Endothelial cell of umbilical vein (primary cell): Measurements from ENCODE around the gene TIFAB. TPM values are rescaled to one million over a fixed set of nuclear protein-coding genes. Genes with fewer than 3 reads are reported as not detected.

ENCODE experiments used
- BruUV-seq: library from RNA; stranded (reverse); fragments of 400-500 nt; replicated peaks from 2 replicates; lab custom pipeline; 2021; lab: Mats Ljungman, UMichigan
- CTCF ChIA-PET: fragments of 300-600, 350-600 bp; sonication (Branson Sonifier 250); formaldehyde crosslinking; loops from one replicate; lab custom pipeline; 2021; ENCODE audit warnings: antibody characterized with exemption, inconsistent platforms; lab: Charles Lee
- POLR2A ChIA-PET: fragments of 300-600, 350-600 bp; sonication (Branson Sonifier 250); formaldehyde crosslinking; loops from one replicate; lab custom pipeline; 2021; ENCODE audit warnings: antibody characterized with exemption, inconsistent platforms; lab: Charles Lee
- DNase-seq: peaks from one replicate; pipeline ENCODE4 v3.0.0-alpha.2; 2011; ENCODE audit warnings: low read depth, low spot score
- FAIRE-seq: peaks from 2 replicates; lab custom pipeline; 2011; peaks lifted over from hg19 to GRCh38; lab: Jason Lieb, UNC
- H2AFZ ChIP-seq: 2 replicates; pipeline ENCODE4 v1.6.0; 2012; ENCODE audit warnings: low read depth, low read length, control low read depth, inconsistent platforms
- H3K27ac ChIP-seq: 2 replicates; pipeline ENCODE4 v1.5.1; 2011; ENCODE audit warnings: low read depth, mild to moderate bottlenecking, control low read depth, low read length, moderate library complexity; ENCODE audit not compliant: insufficient read depth
- H3K27me3 ChIP-seq, 2 experiments: 2 replicates each; pipeline versions ENCODE4 v1.6.0 to v1.6.1; 2011; ENCODE audit warnings: low read length in 2 of 2, mixed read lengths in 1 of 2; ENCODE audit not compliant: control insufficient read depth in 2 of 2, insufficient read depth in 2 of 2
- H3K36me3 ChIP-seq, 2 experiments: 2 replicates in 1 of 2; 3 replicates in 1 of 2; pipeline ENCODE4 v1.5.1; 2011; ENCODE audit warnings: low read length in 2 of 2, mild to moderate bottlenecking in 1 of 2, moderate library complexity in 1 of 2; ENCODE audit not compliant: control insufficient read depth in 2 of 2, insufficient read depth in 2 of 2; ENCODE audit errors: extremely low read depth in 1 of 2
- H3K4me1 ChIP-seq: 3 replicates; pipeline ENCODE4 v1.5.1; 2011; ENCODE audit warnings: mild to moderate bottlenecking, low read length; ENCODE audit not compliant: control insufficient read depth, insufficient read depth; ENCODE audit errors: extremely low read depth
- H3K4me2 ChIP-seq: 2 replicates; pipeline ENCODE4 v1.6.1; 2011; ENCODE audit warnings: low read length, control low read depth, mixed read lengths; ENCODE audit not compliant: insufficient read depth
- H3K4me3 ChIP-seq, 3 experiments: fragments of 200-600 bp in 1 of 3; sonication (generic), shearing (Covaris generic) in 1 of 3; replicated peaks in 1 of 3; 2 replicates each; pipeline ENCODE4 v1.5.1; 2011 to 2016; ENCODE audit warnings: control low read depth in 3 of 3, low read length in 3 of 3, mild to moderate bottlenecking in 2 of 3, inconsistent platforms in 1 of 3, low read depth in 1 of 3, moderate library complexity in 1 of 3; ENCODE audit not compliant: insufficient read depth in 1 of 3
- H3K79me2 ChIP-seq: 2 replicates; pipeline ENCODE4 v1.6.0; 2012; ENCODE audit warnings: low read length, inconsistent platforms; ENCODE audit not compliant: control insufficient read depth, insufficient read depth
- H3K9ac ChIP-seq: replicated peaks from 2 replicates; pipeline ENCODE3; 2011; ENCODE audit warnings: low read length, control low read depth; ENCODE audit not compliant: insufficient read depth; ENCODE audit errors: extremely low read depth
- H3K9me1 ChIP-seq: replicated peaks from 3 replicates; pipeline ENCODE4 v1.6.0; 2011; ENCODE audit warnings: mild to moderate bottlenecking, low read length; ENCODE audit not compliant: control insufficient read depth, insufficient read depth; ENCODE audit errors: extremely low read depth
- H3K9me3 ChIP-seq: replicated peaks from 2 replicates; pipeline ENCODE4 v1.5.1; 2012; ENCODE audit warnings: low read length, inconsistent platforms; ENCODE audit not compliant: control insufficient read depth, insufficient read depth
- H4K20me1 ChIP-seq: replicated peaks from 2 replicates; pipeline ENCODE3; 2011; ENCODE audit warnings: mild to moderate bottlenecking, low read length; ENCODE audit not compliant: control insufficient read depth, insufficient read depth; ENCODE audit errors: extremely low read depth
- CTCF ChIP-seq, 2 donors: IDR thresholded peaks; 1 replicate in 1 of 2; 2 replicates in 1 of 2; pipeline ENCODE4 v1.5.1; 2011; ENCODE audit warnings: low read length in 2 of 2, mild to moderate bottlenecking in 2 of 2, moderate library complexity in 2 of 2, control low read depth in 1 of 2, inconsistent platforms in 1 of 2, low read depth in 1 of 2; ENCODE audit not compliant: insufficient read depth in 1 of 2; ENCODE audit errors: extremely low read depth in 1 of 2
- EZH2 ChIP-seq: IDR thresholded peaks from 2 replicates; pipeline ENCODE4 v1.6.1; 2012; ENCODE audit warnings: borderline replicate concordance, low read depth, mild to moderate bottlenecking, moderate library complexity, low read length, inconsistent platforms; ENCODE audit not compliant: severe bottlenecking
- FOS ChIP-seq: IDR thresholded peaks from 2 replicates; pipeline ENCODE4 v1.6.1; 2011; ENCODE audit warnings: mild to moderate bottlenecking, low read length, moderate library complexity, borderline replicate concordance; ENCODE audit not compliant: insufficient read depth
- GATA2 ChIP-seq: IDR thresholded peaks from 2 replicates; pipeline ENCODE4 v1.7.0; 2011; ENCODE audit warnings: low read depth, mild to moderate bottlenecking, moderate library complexity, mixed read lengths, low read length; ENCODE audit not compliant: insufficient read length, insufficient read depth
- JUN ChIP-seq: IDR thresholded peaks from 2 replicates; pipeline ENCODE4 v1.6.1; 2011; ENCODE audit warnings: borderline replicate concordance, low read depth; ENCODE audit not compliant: insufficient read length, insufficient read depth
- MAX ChIP-seq: IDR thresholded peaks from 2 replicates; pipeline ENCODE4 v1.6.1; 2011; ENCODE audit not compliant: insufficient read depth, insufficient read length
- MYC ChIP-seq: IDR thresholded peaks from one replicate; pipeline ENCODE4 v1.6.1; 2011; ENCODE audit warnings: mild to moderate bottlenecking, low read depth, low read length
- POLR2A ChIP-seq: IDR thresholded peaks from 2 replicates; pipeline ENCODE4 v1.6.1; 2012; ENCODE audit warnings: low read depth, mild to moderate bottlenecking, control low read depth, low read length
- POLR2AphosphoS5 ChIP-seq: IDR thresholded peaks from 2 replicates; pipeline ENCODE4 v1.6.1; 2012; ENCODE audit warnings: low read depth, mild to moderate bottlenecking, control low read depth, low read length, moderate library complexity; ENCODE audit not compliant: insufficient read depth
- dilution Hi-C: fragments of 300-500 bp; cut with MboI; formaldehyde crosslinking; loops from one replicate; pipeline ENCODE4 v1.15.0; 2019; ENCODE audit warnings: low sequenced_read_pairs; ENCODE audit not compliant: extremely low pct_ligation_motif_present
- intact Hi-C: fragments of 100-400 bp; cut with micrococcal nuclease; formaldehyde crosslinking; loops from one replicate; pipeline ENCODE4 v1.10.0; 2022
- polyA plus RNA-seq, 4 experiments: library from polyadenylated mRNA; depleted of rRNA in 3 of 4; stranded (reverse) in 3 of 4; unstranded in 1 of 4; fragments of >200 nt; gene quantifications; 2 replicates each; pipeline versions ENCODE4 v1.2.1 to v1.2.3, GENCODE V29; 2011 to 2012; ENCODE audit warnings: missing spikeins in 1 of 4
- total RNA-seq: library from RNA; stranded (reverse); gene quantifications from 2 replicates; pipeline ENCODE4 v1.2.3, GENCODE V29; 2021

TIFAB gene
- total and polyA plus RNA-seq, 2 donors (not counting 3 experiments of a cell fraction or from before 2014, with no cell fraction given): not detected

GRCh38 chr5:135492319-135492626 lies 40.1 kb upstream of the TIFAB start:
- no peaks in the 10 kb centered on the region for H3K9me1 ChIP-seq
- peaks cover 3% of the 10 kb centered on the region for H3K4me1 ChIP-seq
- no peak overlapping the region for H3K9ac ChIP-seq
- DNase-seq: no peak
- ChIA-PET POLR2A (no interaction called here), CTCF (interaction anchor here (0.8 to 1.0 kb wide), 2 partner anchors 26 to 73 kb away, joined by 3 read pairs; no protein-coding TSS in a partner anchor)
- no TSS peak for BruUV-seq
- dilution Hi-C loops (no loop called here), intact Hi-C loops (no loop called here)
- H3K27ac ChIP-seq: no peak overlapping the region
- no peaks in the 10 kb centered on the region for H3K79me2 ChIP-seq
- no peak overlapping the region for H2AFZ ChIP-seq
- H3K9me3 ChIP-seq: no peaks in the 10 kb centered on the region
- peaks cover 53 to 69% of the 10 kb centered on the region in 2 experiments for H3K27me3 ChIP-seq
- no peak overlapping the region for H3K4me3 ChIP-seq
- H3K36me3 ChIP-seq: no peaks in the 10 kb centered on the region
- no peak for TF ChIP-seq EZH2
- no peak for TF ChIP-seq FOS
- no peak for TF ChIP-seq GATA2
- no peak for TF ChIP-seq MAX
- TF ChIP-seq JUN: no peak
- TF ChIP-seq MYC: no peak
- TF ChIP-seq CTCF (IDR thresholded peaks at IDR 0.05; ENCODE audit: extremely low read depth in 1 of 2, insufficient read depth in 1 of 2, low read depth in 1 of 2, low read length in 2 of 2): no peak
- no peak for TF ChIP-seq POLR2AphosphoS5
- no peak for TF ChIP-seq POLR2A
- H4K20me1 ChIP-seq: no peaks in the 10 kb centered on the region
- FAIRE-seq: no peak
- no peak overlapping the region for H3K4me2 ChIP-seq
